Measurements from ENCODE around the gene CORO2B.

Gene CORO2B

GRCh38 chr15:68732451-68732850 lies 153.7 kb downstream of the CORO2B start:
- no peak for TF ChIP-seq CTCF (IDR thresholded peaks at IDR 0.05; ENCODE audit: low read depth, low read length)
- H3K4me3 ChIP-seq (ENCODE audit: low read depth, low read length) = no peak overlapping the region

- TF ChIP-seq CTCF (IDR thresholded peaks at IDR 0.05; ENCODE audit: low read depth, low read length) = no peak
- H3K4me3 ChIP-seq (ENCODE audit: low read depth, low read length) = no peak overlapping the region
Observed at GRCh38 chr15:68733666-68734065, 154.9 kb downstream of the CORO2B start.

DNA sequence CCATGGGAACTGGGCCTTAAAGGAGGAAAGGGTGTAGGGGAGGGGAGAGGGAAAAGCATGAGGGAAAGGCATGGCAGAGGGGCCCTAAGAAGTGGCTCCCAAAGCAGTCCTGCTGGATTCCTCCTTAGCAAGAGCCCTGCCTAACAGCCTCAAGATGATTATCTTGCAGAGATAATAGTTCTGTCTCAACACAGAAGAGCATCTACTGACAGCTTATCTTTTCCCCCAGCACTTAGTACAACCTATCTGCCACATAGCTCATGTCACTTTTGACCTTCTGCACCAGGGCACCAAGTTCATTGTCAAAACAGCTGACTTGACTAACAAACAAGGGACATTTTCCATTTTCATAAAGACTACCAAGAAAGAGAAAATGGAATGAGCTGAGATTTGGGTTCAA lies 155.6 kb downstream of the CORO2B start:
- TF ChIP-seq CTCF (IDR thresholded peaks at IDR 0.05; ENCODE audit: low read depth, low read length) = no peak
- H3K4me3 ChIP-seq (ENCODE audit: low read depth, low read length) = no peak overlapping the region

GRCh38 chr15:68734881-68735280 lies 156.1 kb downstream of the CORO2B start:
- H3K4me3 ChIP-seq (ENCODE audit: low read depth, low read length) = no peak overlapping the region
- no peak for TF ChIP-seq CTCF (IDR thresholded peaks at IDR 0.05; ENCODE audit: low read depth, low read length)

GRCh38 chr15:68735610-68736009 lies 156.8 kb downstream of the CORO2B start:
- TF ChIP-seq CTCF (IDR thresholded peaks at IDR 0.05; ENCODE audit: low read depth, low read length) = no peak
- no peak overlapping the region for H3K4me3 ChIP-seq (ENCODE audit: low read depth, low read length)

DNA sequence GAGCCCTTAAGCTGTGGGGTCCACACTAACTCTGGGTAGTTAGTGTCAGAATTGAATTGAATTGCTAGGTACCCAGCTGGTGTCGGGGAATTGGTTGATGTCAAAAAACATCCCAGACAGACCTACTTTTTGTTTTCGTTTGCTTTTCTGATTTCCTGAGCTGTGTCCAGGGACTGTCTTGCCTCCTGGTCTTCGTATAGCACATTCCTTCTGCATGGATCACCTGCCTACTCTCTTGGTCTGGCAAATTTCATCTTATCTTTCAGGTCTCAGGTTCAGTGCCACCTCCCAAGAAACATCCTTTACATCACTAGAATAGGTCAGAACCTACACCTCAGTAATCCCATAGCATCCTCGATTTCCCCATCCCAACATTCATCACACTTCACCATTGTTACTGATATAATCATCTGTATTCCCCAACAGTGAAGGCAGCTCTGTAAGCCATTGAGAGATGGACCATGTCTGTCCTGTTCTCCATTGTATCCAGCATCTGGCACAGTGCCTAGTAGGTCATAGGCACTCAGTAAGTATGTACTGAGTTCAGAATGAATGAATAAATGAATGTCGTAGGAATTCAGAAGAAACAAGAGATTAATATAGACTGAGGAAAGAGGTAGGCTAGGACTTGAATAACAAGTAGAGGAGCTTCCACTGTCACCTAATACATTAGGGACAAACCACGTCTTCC lies 160.7 kb downstream of the CORO2B start:
- TF ChIP-seq CTCF (IDR thresholded peaks at IDR 0.05; ENCODE audit: low read depth, low read length) = no peak
- H3K4me3 ChIP-seq (ENCODE audit: low read depth, low read length) = no peak overlapping the region

- no peak for TF ChIP-seq CTCF (IDR thresholded peaks at IDR 0.05; ENCODE audit: low read depth, low read length)
- H3K4me3 ChIP-seq (ENCODE audit: low read depth, low read length) = no peak overlapping the region
Observed at GRCh38 chr15:68743256-68743655, 164.5 kb downstream of the CORO2B start.

All from WI38 (cell line).